Suprapubic skin (tissue), 4 donors: ENCODE results near the gene MRPS18A. TPM values are rescaled to one million over a fixed set of nuclear protein-coding genes. Genes with fewer than 3 reads are reported as not detected.
A peak's percentile ranks its signal among the peaks of the same experiment; 100 is the strongest.
"Not testable (repeated sequence)": the region's sequence is repeated elsewhere in the genome, so short reads cannot be mapped to it uniquely, and the experiment has no call there.

Source experiments
- DNase-seq, 2 donors: peaks; one replicate each; pipeline ENCODE4 v3.0.0-alpha.2; 2019; ENCODE audit warnings: low spot score in 2 of 2
- H3K27ac ChIP-seq: fragments of 200-600 bp; sonication (generic); one replicate; pipeline ENCODE4 v1.5.1; 2019
- H3K27me3 ChIP-seq: fragments of 200-600 bp; sonication (generic); one replicate; pipeline ENCODE4 v1.5.1; 2019
- H3K36me3 ChIP-seq: fragments of 200-600 bp; sonication (generic); one replicate; pipeline ENCODE4 v1.5.1; 2019
- H3K4me1 ChIP-seq: fragments of 200-600 bp; sonication (generic); one replicate; pipeline ENCODE4 v1.5.1; 2019
- H3K4me3 ChIP-seq: fragments of 200-600 bp; sonication (generic); one replicate; pipeline ENCODE4 v1.5.1; 2019; ENCODE audit warnings: mild to moderate bottlenecking
- H3K9me3 ChIP-seq: fragments of 200-600 bp; sonication (generic); one replicate; pipeline ENCODE4 v1.5.1; 2019
- CTCF ChIP-seq, 2 donors: fragments of 200-600 bp in 1 of 2; fragments of 450-650 bp in 1 of 2; sonication (generic) in 1 of 2; IDR thresholded peaks; one replicate each; pipeline ENCODE4 v1.5.1; 2016 to 2019; ENCODE audit warnings: antibody characterized with exemption in 2 of 2, mild to moderate bottlenecking in 1 of 2, moderate library complexity in 1 of 2
- EP300 ChIP-seq: sonication (generic); formaldehyde crosslinking; IDR thresholded peaks from one replicate; pipeline ENCODE4 v1.6.1; 2017; ENCODE audit warnings: antibody characterized with exemption
- POLR2A ChIP-seq, 2 donors: fragments of 450-650 bp; IDR thresholded peaks; one replicate each; pipeline ENCODE4 v1.6.1; 2017; ENCODE audit warnings: antibody characterized with exemption in 2 of 2, mild to moderate bottlenecking in 2 of 2, moderate library complexity in 2 of 2
- POLR2AphosphoS5 ChIP-seq, 3 donors: sonication (generic); formaldehyde crosslinking; IDR thresholded peaks; one replicate each; pipeline ENCODE4 v1.6.1; 2017; ENCODE audit warnings: antibody characterized with exemption in 3 of 3
- WGBS: methylation state at CpG from one replicate; pipeline ENCODE4 v1.1.5; 2018; 5-methylcytosine and 5-hydroxymethylcytosine counted together
- total RNA-seq, 4 donors: library from RNA; depleted of rRNA; stranded (reverse); fragments of >200 nt; gene quantifications; one replicate each; pipeline ENCODE4 v1.1.0, GENCODE V29; 2016

The MRPS18A gene
- total RNA-seq, 4 donors from 2014 or later, result 43.6 to 59.0 (median 48.6) TPM

- Histone ChIP-seq H3K36me3 (no peaks in the 10 kb centered on the region), H3K27ac (no peak overlapping the region), H3K4me1 (peaks cover 34% of the 10 kb centered on the region), H3K4me3 (no peak overlapping the region), H3K27me3 (no peaks in the 10 kb centered on the region), H3K9me3 (no peaks in the 10 kb centered on the region)
- no peak for DNase-seq
- 76% methylated on average over 8 of the region's 8 CpGs for whole genome bisulfite sequencing
- TF ChIP-seq POLR2AphosphoS5 (IDR thresholded peaks at IDR 0.05) (peak in 1 of 3 donors; percentile 17), POLR2A (IDR thresholded peaks at IDR 0.05) (no peak)
Observed at GRCh38 chr6:43706788-43707187, 19.2 kb upstream of the MRPS18A start.

GRCh38 chr6:43705996-43706395 is 18.4 kb upstream of the MRPS18A start:
- TF ChIP-seq CTCF (IDR thresholded peaks at IDR 0.05) (no peak), POLR2A (IDR thresholded peaks at IDR 0.05) (no peak), EP300 (no peak), POLR2AphosphoS5 (IDR thresholded peaks at IDR 0.05) (no peak)
- Histone ChIP-seq H3K36me3 (no peaks in the 10 kb centered on the region), H3K27ac (no peak overlapping the region), H3K9me3 (no peaks in the 10 kb centered on the region), H3K4me3 (no peak overlapping the region), H3K4me1 (peaks cover 36% of the 10 kb centered on the region), H3K27me3 (no peaks in the 10 kb centered on the region)
- DNase-seq, result no peak
- WGBS, result 12% methylated on average over 3 of the region's 3 CpGs

DNA sequence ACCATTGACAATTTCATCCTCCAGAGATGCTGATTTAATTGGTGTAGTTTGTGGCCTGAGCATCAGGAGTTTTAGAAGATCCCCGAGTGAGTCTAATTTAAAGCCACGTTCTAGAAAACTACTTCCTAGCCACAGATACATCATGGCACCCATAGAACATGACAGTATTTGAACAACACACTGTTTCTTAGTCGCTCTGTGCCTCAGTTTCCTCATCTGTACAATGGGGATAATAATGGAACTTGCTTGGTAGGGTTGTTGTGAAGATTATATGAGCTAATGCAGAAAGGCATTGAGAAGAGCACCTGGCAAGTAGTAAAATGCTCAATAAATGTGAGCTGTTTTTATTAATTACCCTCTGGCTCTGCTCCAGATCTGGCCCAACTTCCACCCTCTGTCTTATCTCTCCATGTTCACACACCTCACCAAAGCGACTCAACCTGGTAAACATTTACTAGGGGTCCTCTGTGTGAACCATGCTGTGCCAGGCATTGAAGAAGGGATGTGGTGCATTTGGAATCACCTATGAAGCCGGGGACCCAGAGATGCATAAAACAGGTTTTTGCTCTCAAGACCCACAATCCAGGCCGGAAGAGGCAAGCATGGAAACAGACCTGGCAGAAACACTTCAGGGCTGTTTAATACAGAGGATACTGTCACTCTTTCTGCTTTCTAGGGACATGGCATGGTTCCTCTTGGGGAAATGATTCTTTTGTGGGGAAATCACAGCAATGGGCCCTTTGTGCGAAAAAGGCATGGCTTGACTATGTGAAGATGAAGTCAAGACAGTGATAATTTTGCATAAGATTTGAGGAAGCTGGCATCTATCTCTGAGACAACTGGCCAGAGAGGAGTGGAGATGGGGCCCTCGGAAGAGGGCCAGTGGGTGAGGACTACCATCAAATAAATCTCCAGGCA is 16.2 kb upstream of the MRPS18A start:
- no peak for DNase-seq
- Histone ChIP-seq H3K27me3 (no peaks in the 10 kb centered on the region), H3K9me3 (no peaks in the 10 kb centered on the region), H3K4me3 (no peak overlapping the region), H3K36me3 (no peaks in the 10 kb centered on the region), H3K4me1 (peaks cover 48% of the 10 kb centered on the region), H3K27ac (peak overlapping the region; percentile 70)
- 80% methylated on average over 8 of the region's 8 CpGs for WGBS
- no peak for TF ChIP-seq POLR2A (IDR thresholded peaks at IDR 0.05)

DNA sequence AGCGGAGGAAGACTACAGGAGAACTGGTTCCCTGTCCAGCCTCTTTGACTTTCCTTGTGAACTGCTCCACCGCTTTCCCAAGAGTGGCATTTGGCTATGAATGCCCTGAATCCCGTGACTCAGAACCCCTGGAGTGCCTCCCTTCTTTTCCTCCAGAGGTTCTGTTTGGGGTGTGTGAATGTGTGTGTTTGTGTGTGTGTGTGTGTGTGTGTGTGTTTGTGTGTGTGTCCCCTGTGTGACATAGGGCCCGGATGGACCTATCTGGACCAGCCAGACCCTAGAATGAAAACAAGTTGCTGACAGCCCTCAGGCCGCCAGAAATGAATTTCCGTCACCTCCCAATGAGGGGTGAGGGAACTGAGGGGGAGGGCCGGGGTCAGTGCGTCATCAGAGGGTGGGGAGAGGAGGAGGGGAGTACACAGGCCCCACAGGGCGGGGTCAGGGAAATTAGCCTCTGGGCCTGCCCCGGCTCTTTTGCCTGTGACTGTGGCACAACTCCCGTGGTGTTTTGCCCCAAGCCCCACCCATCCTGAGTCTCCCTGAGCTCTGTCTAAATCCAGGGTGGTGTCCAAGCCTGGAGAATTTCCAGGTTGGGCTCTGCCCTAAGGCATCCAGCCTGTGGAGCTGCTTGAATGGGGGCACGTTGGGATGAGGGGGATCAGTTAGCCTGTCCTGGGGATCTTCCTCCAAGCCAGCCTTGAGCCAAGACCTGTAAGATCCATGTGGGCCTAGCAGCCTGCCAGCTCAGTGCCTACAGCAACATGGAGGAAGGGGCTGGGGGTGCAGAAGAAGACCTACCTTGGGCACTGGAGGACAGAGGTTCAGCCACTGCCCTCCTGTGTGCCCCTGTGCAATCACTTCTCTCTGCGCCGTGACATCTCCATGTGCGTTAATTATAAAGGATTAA is 15.2 kb upstream of the MRPS18A start:
- H3K9me3 ChIP-seq, result no peaks in the 10 kb centered on the region
- DNase-seq, result peak; percentile 97 to 98
- H3K27ac ChIP-seq, result peak overlapping the region; percentile 70
- TF ChIP-seq EP300, result no peak
- no peak for TF ChIP-seq CTCF (IDR thresholded peaks at IDR 0.05)
- TF ChIP-seq POLR2A (IDR thresholded peaks at IDR 0.05), result no peak
- TF ChIP-seq POLR2AphosphoS5 (IDR thresholded peaks at IDR 0.05), result no peak
- H3K4me3 ChIP-seq, result no peak overlapping the region
- H3K36me3 ChIP-seq, result no peaks in the 10 kb centered on the region
- 23% methylated on average over 15 of the region's 15 CpGs for WGBS
- H3K27me3 ChIP-seq, result no peaks in the 10 kb centered on the region
- peaks cover 52% of the 10 kb centered on the region for H3K4me1 ChIP-seq

- Histone ChIP-seq H3K27ac (peak overlapping the region; percentile 70), H3K27me3 (no peaks in the 10 kb centered on the region), H3K4me3 (no peak overlapping the region), H3K36me3 (no peaks in the 10 kb centered on the region), H3K4me1 (peaks cover 52% of the 10 kb centered on the region), H3K9me3 (no peaks in the 10 kb centered on the region)
- WGBS, result 23% methylated on average over 2 of the region's 2 CpGs
- no peak for DNase-seq
- TF ChIP-seq POLR2A (IDR thresholded peaks at IDR 0.05), result no peak
- no peak for TF ChIP-seq CTCF (IDR thresholded peaks at IDR 0.05)
- no peak for TF ChIP-seq POLR2AphosphoS5 (IDR thresholded peaks at IDR 0.05)
- TF ChIP-seq EP300, result no peak
Observed at GRCh38 chr6:43702171-43702533, 14.6 kb upstream of the MRPS18A start.

DNA sequence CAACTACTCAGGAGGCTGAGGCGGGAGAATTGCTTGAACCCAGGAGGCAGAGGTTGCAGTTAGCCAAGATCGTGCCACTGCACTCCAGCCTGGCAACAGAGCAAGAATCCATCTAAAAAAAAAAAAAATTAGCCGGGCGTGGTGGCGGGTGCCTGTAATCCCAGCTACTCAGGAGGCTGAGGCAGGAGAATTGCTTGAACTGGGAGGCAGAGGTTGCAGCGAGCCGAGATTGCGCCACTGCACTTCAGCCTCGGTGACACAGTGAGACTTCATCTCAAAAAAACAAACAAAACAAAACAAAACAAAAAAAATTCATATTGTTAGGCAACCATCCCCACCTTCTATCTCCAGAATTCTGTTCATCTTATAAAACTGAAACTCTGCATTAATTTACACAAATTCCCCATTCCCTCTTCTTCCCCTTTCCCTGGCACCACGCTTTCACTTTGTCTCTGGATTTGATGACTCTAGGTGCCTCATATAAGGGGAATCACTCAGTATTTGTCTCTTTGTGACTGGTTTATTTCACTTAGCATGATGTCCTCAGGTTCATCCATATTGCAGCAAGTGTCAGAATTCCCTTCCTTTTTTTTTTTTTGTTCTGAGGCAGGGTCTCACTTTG is 13.5 kb upstream of the MRPS18A start:
- not testable (repeated sequence) for H3K27ac ChIP-seq, H3K36me3 ChIP-seq, DNase-seq, H3K4me3 ChIP-seq, H3K27me3 ChIP-seq, H3K9me3 ChIP-seq
- WGBS, result 88% methylated on average over 10 of the region's 10 CpGs
- peaks cover 45% of the 10 kb centered on the region for H3K4me1 ChIP-seq
